Memory B cell (primary cell): ENCODE measurements around the gene ZDHHC11.
"Not testable (repeated sequence)": the region's sequence is repeated elsewhere in the genome, so short reads cannot be mapped to it uniquely, and the experiment has no call there.

Experiments
- ATAC-seq: fragments of 150-1000 bp; cut with Tn5 transposase; 2 replicates; pipeline ENCODE4 v1.10.0; 2021; ENCODE audit warnings: low read depth, mild to moderate bottlenecking, moderate library complexity
- DNase-seq, 2 donors: peaks; one replicate each; pipeline ENCODE4 v3.0.0; 2022; ENCODE audit warnings: low spot score in 2 of 2
- H3K27ac Mint-ChIP-seq: one replicate; pipeline ENCODE4 v1.8.0; 2022; ENCODE audit warnings: mild to moderate bottlenecking, moderate library complexity, mixed read lengths
- H3K27me3 Mint-ChIP-seq: one replicate; pipeline ENCODE4 v1.8.0; 2022; ENCODE audit warnings: mixed read lengths
- H3K36me3 Mint-ChIP-seq: one replicate; pipeline ENCODE4 v1.8.0; 2022; ENCODE audit warnings: mild to moderate bottlenecking, mixed read lengths
- H3K4me1 Mint-ChIP-seq: one replicate; pipeline ENCODE4 v1.8.0; 2022; ENCODE audit warnings: mixed read lengths
- H3K4me3 Mint-ChIP-seq: one replicate; pipeline ENCODE4 v1.8.0; 2022; ENCODE audit warnings: mild to moderate bottlenecking, moderate library complexity, mixed read lengths
- H3K9me3 Mint-ChIP-seq: one replicate; pipeline ENCODE4 v1.8.0; 2022; ENCODE audit warnings: mixed read lengths

ZDHHC11 gene

DNA sequence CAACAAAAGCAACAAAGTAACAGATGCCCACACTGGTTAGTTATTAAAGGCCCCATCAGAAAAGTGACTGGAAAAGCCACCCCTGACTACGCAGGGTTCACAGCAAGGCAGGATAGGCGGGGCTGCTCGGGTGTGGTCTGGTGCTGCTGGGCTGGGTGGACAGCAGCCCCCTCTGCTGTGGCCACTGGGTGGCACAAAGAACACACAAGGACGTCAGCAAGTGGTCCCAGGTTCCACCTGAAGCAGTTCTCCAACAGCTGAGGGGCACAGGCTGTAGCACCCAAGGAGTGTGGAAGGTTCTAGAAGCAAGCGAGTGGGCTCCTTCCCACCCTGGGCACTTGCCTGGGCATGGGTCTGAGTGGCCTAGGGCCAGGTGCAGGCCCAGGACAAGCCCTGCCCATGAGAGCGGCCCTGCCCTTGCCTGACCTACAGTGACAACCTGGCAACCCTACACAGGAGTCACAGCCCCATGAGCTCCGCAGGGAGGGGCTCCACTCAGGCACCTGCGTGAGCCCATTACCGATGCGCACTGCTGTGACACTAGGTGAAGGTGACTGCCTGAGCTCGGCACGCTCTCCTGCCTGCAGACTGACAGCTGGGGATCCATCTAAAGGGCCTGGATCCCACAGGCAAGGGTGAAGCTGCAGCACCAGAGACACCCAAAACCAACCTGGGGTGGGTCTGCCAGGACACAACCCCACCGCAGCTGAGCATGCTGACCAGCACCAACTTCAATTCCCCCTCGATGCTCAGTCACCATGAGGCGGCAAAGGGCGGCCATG, 33.8 kb upstream of the ZDHHC11 start:
- peaks cover 11% of the 10 kb centered on the region for H3K4me1 Mint-ChIP-seq
- no peaks in the 10 kb centered on the region for H3K27me3 Mint-ChIP-seq
- DNase-seq: no peak
- H3K9me3 Mint-ChIP-seq: peaks cover 10% of the 10 kb centered on the region
- no peak overlapping the region for H3K4me3 Mint-ChIP-seq
- no peak for ATAC-seq
- H3K36me3 Mint-ChIP-seq: peaks cover 42% of the 10 kb centered on the region
- no peak overlapping the region for H3K27ac Mint-ChIP-seq

DNA sequence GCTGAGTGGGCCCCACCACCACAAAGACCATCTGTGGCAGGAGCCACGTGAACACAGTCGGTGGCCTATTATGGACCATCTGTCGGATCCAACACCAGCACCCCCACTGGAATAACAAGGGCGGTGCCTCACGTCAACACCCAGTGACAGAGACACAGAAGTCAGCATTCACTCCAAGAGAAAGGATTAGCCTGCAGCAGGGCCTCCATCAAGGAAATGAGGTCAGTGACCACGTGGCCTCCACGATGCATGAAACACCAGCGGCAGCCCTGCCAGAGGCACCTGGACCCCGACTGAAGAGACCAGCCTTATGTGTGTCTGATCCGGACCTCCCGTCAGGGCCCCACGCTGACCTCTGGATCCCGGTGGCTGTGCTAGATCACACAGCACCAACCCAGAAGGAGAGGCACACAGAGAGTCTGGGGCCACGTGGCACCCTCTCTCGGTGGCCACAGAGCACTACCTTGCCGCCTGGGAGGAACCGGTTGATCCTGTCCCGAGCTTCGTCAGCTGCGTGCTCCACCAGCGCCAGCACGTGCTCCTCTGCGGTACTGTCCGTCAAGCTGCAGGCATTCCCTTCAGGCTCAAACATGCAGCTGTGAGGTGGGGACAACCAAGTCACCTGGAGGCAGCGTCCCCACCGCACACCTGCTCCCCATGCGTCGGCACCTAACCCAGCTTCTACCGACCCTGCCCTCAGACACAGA, 32.8 kb upstream of the ZDHHC11 start:
- no peak for DNase-seq
- H3K4me1 Mint-ChIP-seq: peaks cover 11% of the 10 kb centered on the region
- H3K4me3 Mint-ChIP-seq: no peak overlapping the region
- H3K36me3 Mint-ChIP-seq: peaks cover 38% of the 10 kb centered on the region
- no peak for ATAC-seq
- no peaks in the 10 kb centered on the region for H3K27me3 Mint-ChIP-seq
- H3K27ac Mint-ChIP-seq: no peak overlapping the region
- H3K9me3 Mint-ChIP-seq: peaks cover 10% of the 10 kb centered on the region

DNA sequence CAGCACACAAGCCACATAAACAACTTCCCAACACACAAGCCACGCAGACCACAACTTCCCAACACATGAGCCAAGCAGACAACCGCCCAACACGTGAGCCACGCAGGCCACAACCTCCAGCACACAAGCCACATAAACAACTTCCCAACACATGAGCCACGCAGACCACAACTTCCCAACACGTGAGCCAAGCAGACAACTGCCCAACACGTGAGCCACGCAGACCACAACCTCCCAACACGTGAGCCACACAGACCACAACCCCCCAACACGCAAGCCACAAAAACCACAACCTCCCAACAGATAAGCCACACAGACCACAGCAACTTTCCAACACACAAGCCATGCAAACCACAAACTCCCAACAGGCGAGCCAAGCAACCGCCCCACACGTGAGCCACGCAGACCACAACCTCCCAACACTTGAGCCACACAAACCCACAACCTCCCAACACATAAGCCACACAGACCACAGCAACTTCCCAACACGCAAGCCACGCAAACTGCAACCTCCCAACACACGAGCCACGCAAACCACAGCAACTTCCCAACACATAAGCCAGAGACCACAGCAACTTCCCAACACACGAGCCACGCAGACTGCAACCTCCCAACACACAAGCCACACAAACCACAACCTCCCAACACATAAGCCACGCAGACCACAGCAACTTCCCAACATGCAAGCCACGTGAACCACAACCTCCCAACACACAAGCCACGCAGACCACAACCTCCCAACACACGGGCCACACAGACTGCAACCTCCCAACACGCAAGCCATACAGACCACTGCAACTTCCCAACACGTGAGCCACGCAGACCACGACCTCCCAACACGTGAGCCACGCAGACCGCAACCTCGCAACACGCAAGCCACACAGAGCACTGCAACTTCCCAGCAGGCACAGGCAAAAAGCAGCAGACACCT, 31.7 kb upstream of the ZDHHC11 start:
- H3K4me1 Mint-ChIP-seq: peaks cover 11% of the 10 kb centered on the region
- no peak overlapping the region for H3K4me3 Mint-ChIP-seq
- H3K27me3 Mint-ChIP-seq: no peaks in the 10 kb centered on the region
- H3K36me3 Mint-ChIP-seq: peaks cover 37% of the 10 kb centered on the region
- DNase-seq (no peak), ATAC-seq (no peak)
- peaks cover 10% of the 10 kb centered on the region for H3K9me3 Mint-ChIP-seq
- peak overlapping the region; percentile 17 for H3K27ac Mint-ChIP-seq

DNA sequence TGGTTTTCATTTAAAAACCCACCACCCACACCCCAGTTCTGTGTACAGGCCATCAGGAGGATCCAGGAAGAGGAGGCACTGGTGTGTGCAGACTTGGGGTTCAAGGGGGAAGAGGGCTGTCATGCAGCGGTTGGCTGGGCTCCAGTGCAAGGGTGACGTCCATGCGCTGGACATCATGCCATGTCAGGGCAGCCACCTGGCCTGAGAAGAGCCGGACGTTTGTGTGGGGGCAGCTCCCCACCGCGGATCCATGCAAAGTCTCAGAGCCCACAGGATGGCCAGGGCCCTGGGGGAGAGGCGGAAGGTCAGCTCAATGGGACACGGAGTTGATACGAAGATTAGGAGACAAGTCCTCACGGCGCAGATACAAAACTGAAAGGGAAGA, 30.8 kb upstream of the ZDHHC11 start:
- Mint-ChIP-seq H3K27me3 (no peaks in the 10 kb centered on the region), H3K27ac (no peak overlapping the region), H3K36me3 (peaks cover 34% of the 10 kb centered on the region), H3K4me1 (peaks cover 11% of the 10 kb centered on the region), H3K4me3 (no peak overlapping the region), H3K9me3 (peaks cover 10% of the 10 kb centered on the region)
- ATAC-seq: no peak
- no peak for DNase-seq

DNA sequence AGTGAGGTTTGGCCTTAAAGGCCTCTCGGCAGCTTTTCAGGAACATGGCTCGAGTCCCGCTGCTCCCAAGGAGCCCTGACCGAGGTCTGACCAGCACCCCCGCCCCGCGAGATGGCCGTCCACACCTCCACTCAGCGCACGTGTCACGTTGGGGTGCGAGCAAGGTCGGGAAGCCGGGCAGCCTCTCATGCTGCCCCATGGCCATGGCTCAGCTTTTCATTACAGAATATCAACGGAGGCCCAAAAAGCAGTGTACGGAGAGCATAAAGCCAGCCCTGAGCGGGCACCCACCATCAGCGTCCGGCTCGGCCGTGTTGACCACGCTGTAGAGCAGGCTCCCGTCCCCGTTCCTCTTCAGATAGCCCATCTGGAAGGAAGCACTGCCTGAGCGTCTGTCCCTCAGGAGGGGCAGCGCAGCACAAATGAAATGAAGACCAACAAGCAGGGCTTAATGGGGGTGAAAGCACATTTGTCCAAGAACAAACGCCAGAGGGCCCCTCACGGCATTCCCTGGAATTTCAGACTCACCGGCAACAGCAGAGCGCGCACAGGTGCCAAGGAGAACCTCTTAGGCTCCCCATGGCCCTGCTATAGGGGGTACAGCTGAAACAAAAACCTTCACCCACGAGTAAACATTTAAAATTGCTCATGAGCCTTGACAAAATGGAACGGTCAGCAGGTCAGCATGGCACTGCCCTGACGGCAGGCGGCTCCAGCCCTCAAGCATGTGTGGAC, 30.2 kb upstream of the ZDHHC11 start:
- ATAC-seq: no peak
- DNase-seq: no peak
- peaks cover 10% of the 10 kb centered on the region for H3K9me3 Mint-ChIP-seq
- H3K4me1 Mint-ChIP-seq: peaks cover 11% of the 10 kb centered on the region
- H3K36me3 Mint-ChIP-seq: peaks cover 34% of the 10 kb centered on the region
- H3K27me3 Mint-ChIP-seq: no peaks in the 10 kb centered on the region
- no peak overlapping the region for H3K27ac Mint-ChIP-seq
- H3K4me3 Mint-ChIP-seq: no peak overlapping the region

DNA sequence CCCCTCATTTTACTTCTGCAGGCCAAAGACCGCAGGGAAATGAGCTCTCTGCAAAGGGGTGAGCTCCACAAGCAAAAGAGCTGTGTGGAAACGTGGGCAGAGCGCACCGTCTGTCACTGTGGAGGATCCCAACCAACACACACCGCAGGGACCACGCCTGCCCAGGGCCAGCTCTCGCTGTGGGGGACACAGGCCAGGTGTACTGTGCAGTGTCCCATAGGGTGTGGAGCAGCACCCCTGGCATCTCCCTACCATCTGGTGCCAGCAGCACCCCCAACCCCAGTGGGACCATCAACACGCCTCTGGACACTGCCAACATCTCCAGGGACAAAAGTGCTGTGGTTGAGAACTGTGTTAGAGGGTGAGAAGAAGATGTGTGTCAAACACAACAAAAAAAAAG, 27.9 kb upstream of the ZDHHC11 start:
- ATAC-seq: not testable (repeated sequence)
- H3K36me3 Mint-ChIP-seq: peaks cover 45% of the 10 kb centered on the region

DNA sequence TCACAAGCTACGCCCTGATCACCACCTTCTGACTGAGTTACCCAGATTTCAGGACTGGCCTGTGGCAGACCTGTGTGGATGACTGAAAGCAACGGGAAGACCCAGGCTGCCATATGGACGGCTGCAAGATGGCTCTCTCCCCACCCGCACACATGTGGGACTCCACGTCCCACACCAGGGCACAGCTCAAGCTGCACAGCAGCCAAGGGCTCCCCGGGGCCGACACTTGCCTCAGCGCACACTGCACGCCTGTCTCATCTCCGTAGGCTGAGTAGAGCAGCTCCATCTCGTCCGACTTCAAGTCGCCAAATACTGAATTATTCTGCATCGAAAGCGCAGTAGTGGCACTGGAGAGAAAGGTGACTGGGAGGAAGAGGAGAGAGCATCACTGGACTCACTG, 27.3 kb upstream of the ZDHHC11 start:
- Mint-ChIP-seq H3K4me3 (no peak overlapping the region), H3K27ac (no peak overlapping the region), H3K4me1 (peaks cover 14% of the 10 kb centered on the region), H3K9me3 (peaks cover 10% of the 10 kb centered on the region), H3K36me3 (peaks cover 44% of the 10 kb centered on the region), H3K27me3 (no peaks in the 10 kb centered on the region)
- DNase-seq: no peak
- no peak for ATAC-seq

More for the DNA sequence above, 27.9 kb upstream of the ZDHHC11 start:
- H3K27me3 Mint-ChIP-seq, H3K4me3 Mint-ChIP-seq, H3K27ac Mint-ChIP-seq, DNase-seq, H3K9me3 Mint-ChIP-seq: not testable (repeated sequence)
- peaks cover 11% of the 10 kb centered on the region for H3K4me1 Mint-ChIP-seq

DNA sequence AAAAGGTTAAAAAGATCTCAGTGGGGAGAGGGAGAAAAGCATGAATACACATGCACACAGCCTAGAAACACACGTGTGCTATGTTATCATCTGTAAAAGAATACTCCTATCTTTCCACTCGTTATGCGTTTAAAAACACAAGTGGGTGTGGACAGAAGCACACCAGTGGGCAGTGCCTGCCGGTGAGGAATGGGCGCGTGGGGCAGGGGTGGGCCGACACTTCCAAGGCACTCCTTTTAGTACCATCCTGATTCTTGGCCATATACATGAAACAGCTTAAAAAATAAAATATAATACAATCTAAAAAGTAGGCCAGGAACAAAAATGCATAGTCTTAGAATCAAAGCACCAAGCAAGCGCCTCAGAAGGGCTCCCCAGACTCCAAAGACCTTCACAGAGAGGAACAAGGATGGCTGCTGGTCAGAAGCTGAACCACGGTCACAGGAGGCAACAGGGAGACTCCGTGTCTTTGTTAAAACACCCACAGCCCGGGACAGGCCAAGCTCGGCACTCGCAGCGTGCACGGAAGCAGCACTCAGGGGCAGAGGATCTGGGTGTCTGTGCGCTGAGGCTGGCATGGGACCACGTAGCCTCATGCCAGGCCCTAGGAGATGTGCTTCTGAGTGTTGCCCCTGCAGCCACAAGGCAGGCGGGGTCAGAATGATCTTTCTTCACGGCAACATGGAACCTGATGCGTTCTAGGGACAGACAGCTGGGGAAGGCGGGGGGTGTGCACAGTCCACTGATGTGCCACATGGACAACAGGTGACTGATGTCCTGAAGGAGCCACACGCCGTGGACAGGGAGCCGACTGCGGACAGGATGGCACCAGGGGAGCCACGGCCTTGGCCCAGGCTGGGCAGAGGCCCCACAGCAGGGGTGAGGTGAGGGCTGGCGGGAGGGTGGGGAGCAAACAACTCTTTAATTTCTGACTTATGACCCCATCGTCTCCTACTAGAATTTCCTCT, 25.9 kb upstream of the ZDHHC11 start:
- no peaks in the 10 kb centered on the region for H3K9me3 Mint-ChIP-seq
- peaks cover 4% of the 10 kb centered on the region for H3K4me1 Mint-ChIP-seq
- DNase-seq (no peak), ATAC-seq (no peak)
- H3K4me3 Mint-ChIP-seq: no peak overlapping the region
- no peaks in the 10 kb centered on the region for H3K27me3 Mint-ChIP-seq
- H3K27ac Mint-ChIP-seq: no peak overlapping the region
- peaks cover 33% of the 10 kb centered on the region for H3K36me3 Mint-ChIP-seq

DNA sequence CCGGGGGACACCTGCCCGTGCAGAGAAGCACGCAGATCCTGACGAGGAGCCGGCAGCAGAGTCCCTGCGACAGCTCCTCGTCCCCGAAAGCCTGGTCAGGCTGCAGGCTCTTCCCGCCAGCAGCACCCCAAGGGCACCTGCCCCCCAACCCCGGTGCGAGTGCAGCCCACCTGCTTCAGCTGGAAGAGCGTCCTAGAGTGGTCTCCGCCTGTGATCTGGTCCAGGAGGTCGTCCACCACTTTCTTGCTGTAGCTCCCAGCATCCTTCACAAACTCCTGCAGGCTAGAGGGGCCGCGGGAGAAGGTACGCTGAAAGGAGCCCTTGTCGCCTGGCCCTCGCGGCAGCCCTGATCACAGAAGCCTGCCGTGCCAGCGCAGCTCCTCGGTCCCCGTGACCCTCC, 25.1 kb upstream of the ZDHHC11 start:
- no peak for ATAC-seq
- H3K9me3 Mint-ChIP-seq: no peaks in the 10 kb centered on the region
- H3K4me3 Mint-ChIP-seq: no peak overlapping the region
- peaks cover 29% of the 10 kb centered on the region for H3K36me3 Mint-ChIP-seq
- no peaks in the 10 kb centered on the region for H3K27me3 Mint-ChIP-seq
- no peak for DNase-seq
- no peak overlapping the region for H3K27ac Mint-ChIP-seq
- H3K4me1 Mint-ChIP-seq: peaks cover 4% of the 10 kb centered on the region

DNA sequence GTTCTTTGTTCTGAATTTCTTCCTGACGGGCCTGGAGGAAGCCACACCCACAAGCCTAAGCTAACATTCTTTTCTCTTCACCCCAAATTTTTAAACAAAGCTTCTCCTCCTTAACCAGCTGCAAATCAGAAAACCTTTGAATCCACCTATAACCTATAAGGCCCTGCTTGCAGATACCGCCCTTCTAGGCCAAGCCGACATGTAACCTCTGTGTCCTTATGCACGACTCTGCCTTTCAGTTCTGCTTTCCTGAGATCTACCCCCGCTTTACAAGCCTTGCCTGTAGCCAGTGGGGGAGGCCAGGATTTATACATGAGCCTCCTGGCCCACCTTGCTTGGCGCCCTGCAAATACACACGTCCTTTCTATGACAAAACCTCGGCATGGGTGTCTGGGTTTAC, 22.5 kb upstream of the ZDHHC11 start:
- DNase-seq: no peak

DNA sequence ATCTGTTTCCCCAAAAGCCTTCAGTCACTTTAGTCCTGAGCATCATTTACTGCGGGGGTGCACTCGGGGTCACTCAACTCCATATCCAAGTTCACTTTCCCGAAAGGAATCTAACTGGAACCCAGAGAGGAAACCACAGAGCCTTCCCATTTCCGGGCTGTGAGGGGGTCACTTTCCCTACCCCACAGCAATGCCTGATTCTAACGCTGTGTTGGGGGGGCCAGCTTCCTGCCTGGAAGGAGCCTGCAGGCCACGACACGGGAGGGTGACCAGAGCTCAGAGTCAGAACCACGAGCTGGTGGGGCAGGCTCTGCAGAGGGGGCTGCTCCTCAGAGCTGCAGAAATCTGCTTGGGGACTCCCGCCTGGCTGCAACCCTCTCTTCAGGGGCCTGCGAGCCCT, 21.5 kb upstream of the ZDHHC11 start:
- H3K4me1 Mint-ChIP-seq: peaks cover 4% of the 10 kb centered on the region
- ATAC-seq: no peak
- no peaks in the 10 kb centered on the region for H3K9me3 Mint-ChIP-seq
- H3K27me3 Mint-ChIP-seq: no peaks in the 10 kb centered on the region
- DNase-seq: no peak
- no peak overlapping the region for H3K27ac Mint-ChIP-seq
- peaks cover 39% of the 10 kb centered on the region for H3K36me3 Mint-ChIP-seq
- no peak overlapping the region for H3K4me3 Mint-ChIP-seq

More for the DNA sequence above, 22.5 kb upstream of the ZDHHC11 start:
- H3K27me3 Mint-ChIP-seq: no peaks in the 10 kb centered on the region
- H3K4me3 Mint-ChIP-seq: no peak overlapping the region
- peaks cover 4% of the 10 kb centered on the region for H3K4me1 Mint-ChIP-seq
- peak; percentile 29 for ATAC-seq
- H3K36me3 Mint-ChIP-seq: peaks cover 36% of the 10 kb centered on the region
- H3K27ac Mint-ChIP-seq: no peak overlapping the region
- H3K9me3 Mint-ChIP-seq: no peaks in the 10 kb centered on the region

DNA sequence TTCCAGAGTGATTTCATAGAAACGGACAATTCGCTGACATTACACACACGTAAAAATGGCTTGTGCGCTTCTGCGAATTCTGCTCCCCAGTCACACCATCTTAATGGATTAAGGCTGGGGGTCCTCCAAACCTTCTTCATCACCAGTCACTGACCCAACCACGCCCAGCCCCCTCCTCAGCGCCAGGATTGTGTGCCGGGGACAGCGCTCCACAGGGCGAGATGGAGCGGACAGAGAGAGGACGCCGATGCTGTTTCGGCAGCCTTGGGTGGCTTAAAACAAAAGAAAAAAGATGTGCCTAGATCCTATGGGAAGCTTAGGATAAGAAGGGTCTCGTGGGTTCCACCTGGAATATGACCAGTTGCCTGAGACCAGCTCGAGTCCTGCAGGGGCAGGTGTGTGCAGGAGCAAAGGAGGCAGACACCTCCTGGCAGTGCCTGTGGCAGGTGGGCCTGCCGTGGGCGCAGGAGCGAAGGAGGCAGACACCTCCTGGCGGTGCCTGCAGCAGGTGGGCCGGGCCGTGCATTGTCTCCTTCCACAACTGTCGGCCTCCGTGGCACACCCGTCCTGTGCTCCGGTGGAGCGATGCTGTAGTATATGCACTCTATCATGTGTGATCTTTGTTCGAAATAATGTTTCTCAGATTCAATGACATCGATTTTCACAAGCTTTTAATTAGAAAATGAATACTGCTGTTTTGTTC, 21.0 kb upstream of the ZDHHC11 start:
- no peak for ATAC-seq
- Mint-ChIP-seq H3K27me3 (no peaks in the 10 kb centered on the region), H3K9me3 (no peaks in the 10 kb centered on the region), H3K27ac (no peak overlapping the region), H3K4me3 (no peak overlapping the region), H3K36me3 (peaks cover 39% of the 10 kb centered on the region), H3K4me1 (peaks cover 4% of the 10 kb centered on the region)
- DNase-seq: no peak
